Measurements from ENCODE around the gene TRIO.

Gene TRIO

DNA sequence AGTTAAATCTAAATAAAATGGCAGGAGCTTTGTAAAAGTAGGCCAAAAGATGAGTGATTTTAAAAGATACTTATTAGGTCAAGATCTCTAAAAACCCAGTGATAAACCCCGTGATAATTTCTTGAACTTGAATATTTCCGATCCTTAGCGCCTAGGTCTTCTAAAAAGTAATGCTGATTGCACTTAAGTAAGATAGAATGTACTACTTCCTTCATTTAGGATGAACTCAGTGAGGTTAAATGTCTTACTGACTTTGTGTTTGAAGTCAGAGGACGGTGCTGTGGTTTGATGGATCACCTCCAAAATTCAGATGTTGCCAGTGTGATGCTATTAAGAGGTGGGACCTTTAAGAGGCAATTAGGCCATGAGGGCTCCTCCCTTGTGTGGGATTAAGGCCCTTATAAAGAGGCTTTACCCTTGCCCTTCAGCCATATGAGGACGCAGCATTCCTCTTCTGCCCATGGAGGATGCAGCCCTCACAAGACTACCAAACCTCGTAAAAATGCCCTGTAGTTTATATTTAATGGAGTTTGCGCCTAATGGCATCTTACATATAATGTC is 130.1 kb downstream of the TRIO start:
- no peak for DNase-seq

GRCh38 chr5:14276380-14276779 is 133.2 kb downstream of the TRIO start:
- no peak for DNase-seq

GRCh38 chr5:14277385-14278320 is 134.5 kb downstream of the TRIO start:
- no peak for DNase-seq

DNA sequence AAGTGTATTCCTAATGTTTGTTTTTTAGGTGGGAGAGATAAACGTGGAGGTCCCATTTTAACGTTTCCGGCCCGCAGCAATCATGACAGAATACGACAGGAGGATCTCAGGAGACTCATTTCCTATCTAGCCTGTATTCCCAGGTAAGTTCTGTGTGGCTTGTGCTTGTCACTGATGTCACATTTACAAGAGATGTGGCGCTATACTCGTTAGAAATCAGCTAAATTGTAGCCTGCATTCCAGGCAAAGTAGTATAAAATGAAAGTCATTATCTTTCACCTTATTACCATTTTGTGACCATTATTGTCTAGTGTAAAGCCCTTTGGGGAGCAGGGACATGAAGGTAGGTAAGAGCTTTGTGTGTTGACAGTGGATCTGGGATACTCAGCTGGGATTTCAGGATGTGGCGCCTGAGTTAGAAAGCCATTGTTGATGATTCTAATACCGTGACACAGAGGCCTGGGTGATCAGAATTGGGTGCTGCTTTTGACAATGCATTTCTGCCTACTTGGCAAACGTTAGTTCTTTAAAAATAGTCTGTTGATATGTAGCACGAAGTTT is 137.2 kb downstream of the TRIO start:
- DNase-seq = no peak

GRCh38 chr5:14281746-14282181 is 138.6 kb downstream of the TRIO start:
- DNase-seq = no peak

DNA sequence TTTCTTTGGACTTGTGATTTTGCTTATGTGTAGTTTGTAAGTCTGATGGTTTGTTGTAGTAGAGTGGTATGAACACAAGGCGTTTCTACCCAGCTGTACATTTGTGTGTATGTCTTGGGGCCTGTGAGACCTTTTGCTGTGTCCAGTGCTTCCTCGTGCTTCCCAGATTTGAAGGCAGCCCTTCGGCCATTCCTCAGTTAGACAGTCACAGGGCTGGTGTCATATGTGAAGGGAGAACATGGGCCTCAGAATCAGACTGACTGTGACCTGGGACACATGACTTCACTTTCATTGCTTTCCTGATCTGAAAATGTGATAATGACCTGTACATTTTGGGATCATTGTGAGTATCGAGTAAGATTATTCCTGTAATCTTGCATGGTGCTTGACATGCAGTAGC is 140.0 kb downstream of the TRIO start:
- DNase-seq = no peak

DNA sequence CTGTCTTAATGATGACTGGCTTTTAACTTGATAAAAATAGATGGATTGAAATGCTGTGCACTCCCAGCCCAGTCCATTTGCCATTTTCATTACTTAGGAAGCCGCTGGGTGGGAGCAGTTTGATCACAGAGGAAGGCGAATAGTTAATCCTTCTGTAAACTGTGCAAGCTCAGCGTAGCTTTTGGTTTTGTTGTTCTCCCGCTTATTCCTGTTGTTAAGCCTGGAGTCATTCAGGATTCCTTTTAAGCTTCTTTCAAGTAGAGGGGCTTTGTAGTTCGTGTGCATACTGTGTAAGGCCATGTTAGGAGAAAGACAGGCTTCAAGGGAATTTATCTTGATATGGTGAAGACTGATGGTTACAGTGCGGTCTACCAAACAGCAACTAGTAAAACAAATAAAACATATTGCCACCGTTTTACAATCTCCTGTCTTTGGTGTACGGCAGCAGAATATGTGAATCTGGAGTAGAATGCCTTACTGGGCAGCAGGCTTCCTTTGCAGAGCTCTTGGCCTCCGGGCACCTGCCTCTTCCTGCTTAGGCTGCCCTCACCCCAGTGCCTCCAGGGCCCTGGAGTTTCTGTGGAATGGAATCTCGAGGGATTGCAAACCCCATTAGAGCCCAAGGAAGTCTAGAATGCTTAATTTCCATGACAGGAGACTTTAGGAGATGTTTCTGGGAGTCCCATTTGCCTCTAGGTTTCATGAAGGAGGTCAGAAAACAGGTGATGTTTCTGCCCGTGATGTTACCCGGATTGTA is 141.4 kb downstream of the TRIO start:
- DNase-seq = no peak

- DNase-seq = no peak
These were observed 142.9 kb downstream of the TRIO start for GRCh38 chr5:14286007-14286406.

GRCh38 chr5:14286574-14287421 is 143.7 kb downstream of the TRIO start:
- no peak for DNase-seq

GRCh38 chr5:14292766-14293658 is 149.9 kb downstream of the TRIO start:
- DNase-seq = no peak

GRCh38 chr5:14295610-14296009 is 152.5 kb downstream of the TRIO start:
- DNase-seq = no peak

GRCh38 chr5:14296533-14297331 is 153.6 kb downstream of the TRIO start:
- DNase-seq = no peak

GRCh38 chr5:14297697-14298096 is 154.6 kb downstream of the TRIO start:
- DNase-seq = no peak

DNA sequence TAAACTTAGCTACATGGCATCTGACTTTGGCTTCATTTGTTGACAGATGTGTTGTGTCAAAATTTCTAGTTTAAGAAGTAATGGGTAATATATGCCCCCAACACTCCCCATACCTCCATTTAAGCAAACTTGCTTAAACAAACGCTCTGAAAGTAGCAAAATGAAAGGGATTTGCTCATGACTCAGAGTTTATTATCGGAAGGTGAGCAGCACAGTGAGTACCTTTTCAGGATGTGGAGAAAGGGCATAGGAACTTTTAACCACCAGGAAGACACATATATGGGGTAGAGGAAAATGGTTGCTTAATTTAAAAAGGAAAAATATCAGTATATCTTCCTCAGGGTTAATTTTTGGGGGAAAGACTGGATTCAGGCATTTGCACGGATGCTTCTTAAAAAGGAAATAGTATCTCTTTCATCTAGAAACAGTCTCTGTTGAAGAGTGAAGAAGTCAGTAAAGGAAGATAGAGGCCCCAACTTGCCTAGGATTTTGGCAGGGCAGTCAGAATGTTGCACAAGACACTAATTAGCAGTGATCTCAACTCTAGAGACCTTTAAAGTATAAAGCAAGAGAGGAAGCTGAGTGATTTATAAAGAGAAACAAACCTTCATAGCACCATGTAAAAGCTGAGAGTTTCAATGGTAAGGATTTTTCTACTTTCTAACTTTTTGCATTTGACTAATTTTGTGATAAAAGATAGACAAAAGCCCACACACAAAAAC is 155.1 kb downstream of the TRIO start:
- DNase-seq = no peak

- no peak for DNase-seq
These were observed 156.5 kb downstream of the TRIO start for GRCh38 chr5:14299666-14300065.

- no peak for DNase-seq
These were observed 158.0 kb downstream of the TRIO start for GRCh38 chr5:14301186-14301585.

DNA sequence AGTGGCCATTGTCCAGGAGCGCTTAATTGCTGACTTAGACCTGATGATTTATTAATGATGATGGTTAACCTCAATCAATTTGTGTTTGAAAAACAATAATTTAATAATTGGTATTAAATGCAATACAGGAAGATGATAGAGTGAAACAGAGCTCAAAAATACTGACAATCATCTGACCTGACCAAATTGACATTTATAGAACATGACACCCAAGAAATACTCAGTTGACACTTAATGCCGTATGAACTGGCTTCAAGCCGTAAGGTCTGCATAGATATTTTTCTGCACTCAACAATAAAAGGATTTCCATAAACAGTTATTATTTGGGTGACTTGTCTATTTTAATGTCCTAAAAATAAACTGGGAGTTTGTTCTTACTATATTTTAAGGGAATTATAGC is 159.2 kb downstream of the TRIO start:
- no peak for DNase-seq

DNA sequence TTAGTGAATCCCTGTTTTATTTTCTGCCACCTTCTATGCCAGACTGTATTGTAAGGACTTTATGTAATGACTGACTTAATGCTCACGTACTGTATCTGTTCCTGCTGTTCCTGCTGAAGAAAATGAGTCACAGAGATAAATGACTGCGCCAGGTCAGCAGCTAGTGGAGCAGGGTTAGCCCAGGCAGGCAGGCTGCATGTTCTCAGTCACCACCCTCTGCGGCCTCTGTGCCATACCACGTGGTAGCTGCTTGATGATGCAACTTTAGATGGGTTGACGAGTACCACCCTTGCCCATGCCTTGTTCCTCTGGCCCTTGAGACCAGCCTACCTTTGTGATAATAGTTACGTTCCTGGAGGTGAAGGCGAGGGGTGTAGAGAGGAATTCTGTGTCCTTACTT is 161.9 kb downstream of the TRIO start:
- DNase-seq = no peak

- no peak for DNase-seq
These were observed 163.2 kb downstream of the TRIO start for GRCh38 chr5:14306329-14306815.
